ENCODE results near the gene NELFE. TPM values are rescaled to one million over a fixed set of nuclear protein-coding genes. Genes with fewer than 3 reads are reported as not detected.
"Not testable (repeated sequence)": the region's sequence is repeated elsewhere in the genome, so short reads cannot be mapped to it uniquely, and the experiment has no call there.

NELFE gene
- total RNA-seq, 6 experiments from 2014 or later = 9.3 to 33.8 (median 18.3) TPM

GRCh38 chr6:31935823-31936222 is 22.9 kb downstream of the NELFE start:
- TF ChIP-seq, protein P1, sequence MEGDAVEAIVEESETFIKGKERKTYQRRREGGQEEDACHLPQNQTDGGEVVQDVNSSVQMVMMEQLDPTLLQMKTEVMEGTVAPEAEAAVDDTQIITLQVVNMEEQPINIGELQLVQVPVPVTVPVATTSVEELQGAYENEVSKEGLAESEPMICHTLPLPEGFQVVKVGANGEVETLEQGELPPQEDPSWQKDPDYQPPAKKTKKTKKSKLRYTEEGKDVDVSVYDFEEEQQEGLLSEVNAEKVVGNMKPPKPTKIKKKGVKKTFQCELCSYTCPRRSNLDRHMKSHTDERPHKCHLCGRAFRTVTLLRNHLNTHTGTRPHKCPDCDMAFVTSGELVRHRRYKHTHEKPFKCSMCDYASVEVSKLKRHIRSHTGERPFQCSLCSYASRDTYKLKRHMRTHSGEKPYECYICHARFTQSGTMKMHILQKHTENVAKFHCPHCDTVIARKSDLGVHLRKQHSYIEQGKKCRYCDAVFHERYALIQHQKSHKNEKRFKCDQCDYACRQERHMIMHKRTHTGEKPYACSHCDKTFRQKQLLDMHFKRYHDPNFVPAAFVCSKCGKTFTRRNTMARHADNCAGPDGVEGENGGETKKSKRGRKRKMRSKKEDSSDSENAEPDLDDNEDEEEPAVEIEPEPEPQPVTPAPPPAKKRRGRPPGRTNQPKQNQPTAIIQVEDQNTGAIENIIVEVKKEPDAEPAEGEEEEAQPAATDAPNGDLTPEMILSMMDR (IDR thresholded peaks at IDR 0.05) = no peak
- no peak for TF ChIP-seq POLR2A (IDR thresholded peaks at IDR 0.05)
- DNase-seq (peak in 1 of 3 donors; percentile 13), ATAC-seq (peak; percentile 10 to 69 (median 34))
- intact Hi-C loops (cut with DNase I) = no loop called here
- WGBS (ENCODE audit: insufficient coverage, low coverage, low lambda C conversion rate, missing lambda C conversion rate) = 44% methylated on average over 9 of the region's 9 CpGs
- peak overlapping the region in 1 of 3 donors; percentile 53 for H3K27ac ChIP-seq
- no peak overlapping the region for H3K4me3 ChIP-seq
- H3K27me3 ChIP-seq = no peaks in the 10 kb centered on the region
- H3K4me1 ChIP-seq = peaks cover 0 to 12% (median 0%) of the 10 kb centered on the region in 4 donors
- H3K9me3 ChIP-seq = no peaks in the 10 kb centered on the region
- peaks cover 0 to 47% (median 16%) of the 10 kb centered on the region in 4 donors for H3K36me3 ChIP-seq

- Histone ChIP-seq H3K27me3 (no peaks in the 10 kb centered on the region), H3K4me1 (peaks cover 0 to 13% (median 3%) of the 10 kb centered on the region in 4 donors), H3K9me3 (no peaks in the 10 kb centered on the region), H3K4me3 (no peak overlapping the region), H3K27ac (no peak overlapping the region), H3K36me3 (peaks cover 0 to 39% (median 15%) of the 10 kb centered on the region in 4 donors)
- WGBS (ENCODE audit: insufficient coverage, low coverage, low lambda C conversion rate, missing lambda C conversion rate) = 71% methylated on average over 3 of the region's 3 CpGs
- TF ChIP-seq, protein P1 (IDR thresholded peaks at IDR 0.05) = no peak
- no peak for TF ChIP-seq POLR2A (IDR thresholded peaks at IDR 0.05)
- no peak for DNase-seq
- ATAC-seq = no peak
- intact Hi-C loops (cut with DNase I) = no loop called here
Observed at GRCh38 chr6:31935021-31935420, 23.8 kb downstream of the NELFE start.

- no peak overlapping the region for H3K4me3 ChIP-seq
- intact Hi-C loops (cut with DNase I) = no loop called here
- WGBS (ENCODE audit: insufficient coverage, low coverage, low lambda C conversion rate, missing lambda C conversion rate) = no CpG with 5 or more reads among the region's 19 CpGs
- ATAC-seq (peak in 1 of 4 donors; percentile 29), DNase-seq (peak in 1 of 3 donors; percentile 27)
- TF ChIP-seq POLR2A (IDR thresholded peaks at IDR 0.05) = no peak
- TF ChIP-seq, protein P1 (IDR thresholded peaks at IDR 0.05) = no peak
- no peaks in the 10 kb centered on the region for H3K27me3 ChIP-seq
- no peaks in the 10 kb centered on the region for H3K9me3 ChIP-seq
- H3K27ac ChIP-seq = no peak overlapping the region
- peaks cover 0 to 26% (median 4%) of the 10 kb centered on the region in 4 donors for H3K4me1 ChIP-seq
- peaks cover 0 to 24% (median 8%) of the 10 kb centered on the region in 4 donors for H3K36me3 ChIP-seq
Observed at GRCh38 chr6:31933537-31933936, 25.2 kb downstream of the NELFE start.

DNA sequence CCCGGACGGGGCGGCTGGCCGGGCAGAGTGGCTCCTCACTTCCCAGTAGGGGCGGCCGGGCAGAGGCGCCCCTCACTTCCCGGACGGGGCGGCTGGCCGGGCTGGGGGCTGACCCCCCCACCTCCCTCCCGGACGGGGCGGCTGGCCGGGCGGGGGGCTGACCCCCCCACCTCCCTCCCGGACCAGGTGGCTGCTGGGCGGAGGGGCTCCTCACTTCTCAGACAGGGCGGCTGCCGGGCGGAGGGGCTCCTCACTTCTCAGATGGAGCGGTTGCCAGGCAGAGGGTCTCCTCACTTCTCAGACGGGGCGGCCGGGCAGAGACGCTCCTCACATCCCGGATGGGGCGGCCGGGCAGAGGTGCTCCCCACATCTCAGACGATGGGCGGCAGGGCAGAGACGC is 26.6 kb downstream of the NELFE start:
- H3K27me3 ChIP-seq; H3K9me3 ChIP-seq; H3K27ac ChIP-seq; intact Hi-C loops (cut with DNase I); ATAC-seq; H3K4me3 ChIP-seq: not testable (repeated sequence)
- Histone ChIP-seq H3K36me3 (peaks cover 0 to 14% (median 6%) of the 10 kb centered on the region in 4 donors), H3K4me1 (peaks cover 0 to 29% (median 4%) of the 10 kb centered on the region in 4 donors)
- DNase-seq = peak in 1 of 3 donors; percentile 37
- 77% methylated on average over 3 of the region's 32 CpGs for WGBS (ENCODE audit: insufficient coverage, low coverage, low lambda C conversion rate, missing lambda C conversion rate)

GRCh38 chr6:31930962-31931361 is 27.8 kb downstream of the NELFE start:
- Histone ChIP-seq H3K27ac (no peak overlapping the region), H3K4me1 (peaks cover 0 to 36% (median 7%) of the 10 kb centered on the region in 4 donors), H3K4me3 (no peak overlapping the region), H3K36me3 (peaks cover 0 to 11% (median 5%) of the 10 kb centered on the region in 4 donors), H3K27me3 (no peaks in the 10 kb centered on the region), H3K9me3 (no peaks in the 10 kb centered on the region)
- no peak for DNase-seq
- intact Hi-C loops (cut with DNase I) = no loop called here
- TF ChIP-seq, protein P1 (IDR thresholded peaks at IDR 0.05) = no peak
- no peak for TF ChIP-seq POLR2A (IDR thresholded peaks at IDR 0.05)
- 93% methylated on average over 1 of the region's 1 CpG for WGBS (ENCODE audit: insufficient coverage, low coverage, low lambda C conversion rate, missing lambda C conversion rate)
- no peak for ATAC-seq

All from right lobe of liver (tissue), 6 donors.